GDM1 (cell line): Measurements from ENCODE around the gene HDAC4.

ENCODE experiments used
- DNase-seq: peaks from one replicate; lab custom pipeline; 2025; lab: John Stamatoyannopoulos, UW

The HDAC4 gene

GRCh38 chr2:239167766-239168444, 232.9 kb downstream of the HDAC4 start:
- DNase-seq, result no peak

- DNase-seq, result no peak
Measured at GRCh38 chr2:239167011-239167673, 233.7 kb downstream of the HDAC4 start.

- no peak for DNase-seq
Measured at GRCh38 chr2:239166201-239166834, 234.5 kb downstream of the HDAC4 start.

DNA sequence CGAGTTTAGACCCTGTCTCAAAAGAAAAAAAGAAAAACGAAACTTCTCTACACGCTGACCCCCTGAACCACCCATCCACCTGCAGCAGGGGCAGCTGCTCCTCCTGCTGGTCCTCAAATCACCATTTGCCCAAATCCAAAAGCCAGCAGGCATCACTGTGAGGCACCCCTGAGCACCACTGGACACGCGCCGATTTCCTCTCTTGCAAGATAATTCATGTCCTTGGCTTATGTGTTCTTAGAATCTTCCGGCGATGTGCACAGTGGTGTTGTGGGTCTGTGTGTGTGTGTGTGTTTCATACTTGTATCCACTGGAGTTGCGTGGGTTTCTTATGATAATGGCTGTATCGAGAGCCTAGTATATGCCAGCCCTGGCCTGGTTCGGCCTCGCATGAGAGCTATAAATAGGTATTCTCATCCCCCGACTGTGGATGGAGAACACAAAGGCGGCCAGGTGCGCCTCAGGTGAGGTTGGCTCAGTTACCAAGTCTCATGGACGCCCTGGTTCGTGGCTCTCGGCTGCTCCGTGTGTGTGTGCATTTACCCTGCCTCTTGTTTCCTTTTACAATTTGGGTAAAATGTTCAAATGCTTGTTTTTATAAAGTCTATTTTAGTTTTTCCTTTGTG, 235.5 kb downstream of the HDAC4 start:
- no peak for DNase-seq

- no peak for DNase-seq
Measured at GRCh38 chr2:239164335-239164871, 236.4 kb downstream of the HDAC4 start.

- DNase-seq, result no peak
Measured at GRCh38 chr2:239163688-239164334, 237.0 kb downstream of the HDAC4 start.

DNA sequence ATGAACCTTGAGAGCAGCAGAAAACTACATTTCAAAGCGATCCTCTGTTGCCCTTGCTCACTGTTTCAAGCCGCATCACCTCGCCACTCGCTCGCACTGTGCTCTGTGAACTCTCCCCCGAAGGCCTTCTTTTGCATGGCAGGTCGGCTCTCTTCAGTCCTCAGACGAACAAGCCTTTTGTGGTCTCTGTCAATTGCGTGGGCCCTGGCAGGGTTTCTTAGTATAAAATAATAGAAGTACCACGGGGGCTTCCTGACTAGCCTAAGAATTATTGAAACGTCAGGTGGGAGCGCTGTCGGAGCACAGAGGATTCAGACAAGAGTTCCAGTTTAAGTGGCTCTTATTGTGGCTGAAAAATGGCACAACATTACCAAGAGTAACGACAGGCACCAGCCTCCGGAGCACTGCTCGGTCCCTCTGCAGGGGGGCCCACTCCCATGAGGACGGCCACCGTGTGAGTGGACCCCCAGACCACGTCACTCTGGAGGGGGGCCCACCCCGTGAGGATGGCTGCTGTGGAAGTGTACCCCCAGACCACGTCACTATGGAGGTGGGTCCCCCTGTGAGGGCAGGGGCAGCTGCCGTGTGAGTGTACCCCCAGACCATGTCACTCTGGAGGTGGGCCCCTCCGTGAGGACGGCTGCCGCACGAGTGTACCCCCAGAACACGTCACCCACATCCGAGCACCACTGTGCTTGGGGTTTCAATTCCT, 237.7 kb downstream of the HDAC4 start:
- no peak for DNase-seq

GRCh38 chr2:239162141-239162821, 238.5 kb downstream of the HDAC4 start:
- DNase-seq, result no peak

DNA sequence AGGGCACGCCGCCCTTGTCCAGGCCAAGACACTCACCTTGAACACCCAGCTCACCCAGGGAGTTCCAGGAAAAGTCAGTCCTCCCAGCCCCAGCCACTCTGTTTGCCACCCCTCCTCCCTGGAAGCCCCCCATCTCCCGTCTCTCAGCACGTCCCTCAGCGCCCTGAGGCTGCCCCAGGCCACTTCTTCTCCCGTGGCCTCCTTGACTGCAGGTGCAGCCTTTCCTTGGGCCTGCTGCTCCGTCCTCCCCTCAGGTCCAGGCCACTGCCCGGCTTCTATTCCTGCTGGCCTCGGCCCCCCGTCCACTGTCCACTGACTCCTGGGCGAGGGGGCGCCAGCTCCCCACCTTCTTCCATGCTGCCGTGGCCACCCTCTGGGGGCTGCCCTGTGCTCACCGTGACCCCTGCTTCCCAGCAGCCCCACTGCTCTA, 239.1 kb downstream of the HDAC4 start:
- DNase-seq, result no peak

DNA sequence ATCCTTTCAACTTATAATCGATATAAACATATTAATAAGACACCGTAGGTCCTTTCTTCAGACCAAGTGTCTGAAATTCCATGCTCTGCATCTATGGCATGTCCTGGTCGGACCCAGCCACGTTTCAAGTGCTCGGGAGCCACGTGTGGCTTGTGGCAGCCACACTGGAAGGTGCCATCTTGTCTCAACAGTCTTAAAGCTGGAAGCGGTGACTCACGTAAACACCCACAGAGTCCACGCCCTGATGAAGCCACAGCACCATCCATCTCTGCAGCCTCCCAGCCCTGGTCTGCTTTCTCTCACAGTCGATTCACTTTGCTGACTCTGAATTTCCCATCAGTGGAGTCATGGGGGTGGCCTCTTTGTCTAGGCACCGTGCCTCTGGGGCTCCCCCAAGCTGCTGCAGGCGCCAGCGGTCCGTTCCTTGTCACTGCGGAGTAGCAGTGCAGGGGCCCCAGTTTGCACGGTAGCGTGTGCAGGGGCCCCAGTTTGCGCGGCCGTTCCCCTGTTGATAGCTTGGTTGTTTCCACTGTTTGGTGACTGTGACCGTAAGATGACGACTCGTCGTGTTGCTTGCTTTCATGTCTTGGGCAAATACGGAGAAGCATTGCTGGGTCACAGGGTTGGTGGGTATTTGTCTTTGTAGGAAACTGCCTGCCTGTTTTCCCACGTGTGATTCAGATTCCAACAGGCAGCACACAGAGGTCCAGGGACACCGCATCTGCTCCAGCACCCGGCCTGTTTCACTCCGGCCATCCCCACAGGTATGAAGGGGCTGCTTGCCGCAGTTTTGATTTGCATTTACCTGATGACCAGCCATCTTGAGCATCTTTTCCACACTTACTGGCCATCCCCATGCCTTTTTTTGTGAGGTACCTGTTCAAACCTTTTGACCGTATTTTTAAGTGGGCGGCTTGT, 240.3 kb downstream of the HDAC4 start:
- DNase-seq, result no peak

GRCh38 chr2:239159476-239159911, 241.3 kb downstream of the HDAC4 start:
- DNase-seq, result no peak

- DNase-seq, result no peak
Measured at GRCh38 chr2:239158641-239159475, 242.0 kb downstream of the HDAC4 start.

GRCh38 chr2:239157771-239158170, 243.0 kb downstream of the HDAC4 start:
- no peak for DNase-seq

- DNase-seq, result no peak
Measured at GRCh38 chr2:239157269-239157668, 243.6 kb downstream of the HDAC4 start.

DNA sequence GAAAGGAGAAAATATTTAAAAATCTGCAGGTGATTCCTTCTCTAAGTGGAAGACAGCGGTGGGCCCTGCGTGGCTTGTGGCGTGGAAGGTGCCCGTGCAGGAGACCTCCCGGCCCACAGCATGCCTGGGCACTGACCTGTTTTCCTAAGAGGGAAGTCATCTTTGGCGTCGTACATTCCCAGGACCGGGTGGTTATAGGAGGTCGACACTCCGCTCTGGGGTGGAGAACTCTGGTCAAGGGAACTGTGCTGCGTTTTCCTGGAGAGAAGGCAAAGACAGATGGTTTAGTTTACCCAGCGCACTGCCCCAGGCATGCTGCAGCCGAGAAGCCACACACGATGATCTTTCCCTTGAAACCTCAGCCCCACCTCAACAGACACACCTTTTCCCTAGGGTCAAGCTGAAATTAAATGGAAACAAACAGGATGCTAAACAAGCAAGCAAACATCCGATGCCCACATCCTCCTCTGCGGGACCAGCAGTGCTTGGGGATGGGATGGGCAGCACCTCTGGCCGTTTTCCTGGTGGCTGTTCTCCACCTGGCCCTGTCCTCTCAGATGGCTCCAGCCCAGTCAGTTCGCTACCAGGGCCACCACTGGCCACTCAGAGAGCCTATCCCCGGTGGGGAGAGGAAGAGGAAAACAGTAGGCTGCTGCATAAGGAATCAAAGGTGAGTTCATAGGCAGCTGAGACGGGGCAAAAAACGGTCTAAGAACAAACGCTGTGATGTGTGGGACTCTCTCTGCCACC, 244.1 kb downstream of the HDAC4 start:
- no peak for DNase-seq

GRCh38 chr2:239155806-239156480, 244.9 kb downstream of the HDAC4 start:
- DNase-seq, result no peak
